ENCODE data around the gene CENPF. TPM values are rescaled to one million over a fixed set of nuclear protein-coding genes. Genes with fewer than 3 reads are reported as not detected.

CENPF gene
- total RNA-seq, 1 experiment from 2014 or later, result 113 TPM

DNA sequence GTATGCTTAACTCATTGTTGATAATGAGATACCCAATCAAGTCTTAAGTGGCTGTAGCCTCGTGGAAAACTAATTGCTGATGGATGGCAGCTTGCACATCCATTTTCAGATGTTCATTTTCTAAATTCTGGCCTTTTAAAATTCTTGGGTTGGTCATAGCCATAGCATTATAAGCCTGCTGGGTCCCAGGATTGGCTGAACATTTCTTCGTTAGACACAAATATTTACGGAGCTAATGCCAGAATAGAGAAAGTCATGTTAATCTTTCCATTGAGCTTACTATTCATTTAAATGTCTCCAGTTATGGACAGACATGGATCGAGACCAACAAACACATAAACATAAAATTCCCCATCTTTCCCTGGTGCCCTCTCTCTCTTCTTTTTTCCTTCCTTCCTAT lies 32.5 kb downstream of the CENPF start:
- no peak overlapping the region for H3K27ac ChIP-seq (ENCODE audit: insufficient read length, low read depth, low read length)
- H4K5ac ChIP-seq (ENCODE audit: insufficient read length, low read depth, low read length), result no peak overlapping the region
- no peaks in the 10 kb centered on the region for H3K79me2 ChIP-seq (ENCODE audit: insufficient read depth, low read length)
- no peak overlapping the region for H3K4ac ChIP-seq (ENCODE audit: low read depth, low read length)
- no peaks in the 10 kb centered on the region for H3K27me3 ChIP-seq (ENCODE audit: insufficient read depth, low read length)
- H2BK5ac ChIP-seq (ENCODE audit: insufficient read length, low read length), result no peak overlapping the region
- no peak for TF ChIP-seq CTCF (conservative IDR thresholded peaks at IDR 0.05)
- no peak overlapping the region for H4K91ac ChIP-seq (ENCODE audit: insufficient read length, low read depth, low read length)
- H2BK15ac ChIP-seq (ENCODE audit: low read depth, low read length), result no peak overlapping the region
- H4K20me1 ChIP-seq (ENCODE audit: control insufficient read depth, insufficient read depth, insufficient read length), result no peaks in the 10 kb centered on the region
- H3K23me2 ChIP-seq (ENCODE audit: insufficient read length, low read depth, low read length, poor library complexity, severe bottlenecking), result no peaks in the 10 kb centered on the region
- H4K8ac ChIP-seq (replicated peaks; ENCODE audit: insufficient read length, low read depth, low read length), result no peak overlapping the region
- H2AFZ ChIP-seq (ENCODE audit: low read length), result no peak overlapping the region
- WGBS (ENCODE audit: extremely low coverage, insufficient read length, low lambda C conversion rate), result no CpG with 5 or more reads among the region's 4 CpGs
- no peaks in the 10 kb centered on the region for H3K79me1 ChIP-seq (ENCODE audit: insufficient read depth, low read depth, low read length, poor library complexity, severe bottlenecking)
- H3K9me3 Mint-ChIP-seq, result no peaks in the 10 kb centered on the region
- no peaks in the 10 kb centered on the region for H3K9me3 ChIP-seq (ENCODE audit: control insufficient read depth, low read depth, low read length)
- no peak overlapping the region for H3K56ac ChIP-seq (ENCODE audit: insufficient read length, low read depth, low read length)
- no peak overlapping the region for H3T11ph ChIP-seq (ENCODE audit: low read length)
- no peak overlapping the region for H3K27ac Mint-ChIP-seq
- H3K4me1 ChIP-seq (ENCODE audit: insufficient read depth, low read length), result no peaks in the 10 kb centered on the region
- H2BK20ac ChIP-seq (ENCODE audit: low read depth, low read length, poor library complexity, severe bottlenecking), result no peak overlapping the region
- no peak for DNase-seq
- no peak overlapping the region for H3K4me2 ChIP-seq (ENCODE audit: insufficient read depth, insufficient read length, low read length)
- no peak overlapping the region for H2AK5ac ChIP-seq (ENCODE audit: insufficient read length, low read length)
- no peak overlapping the region for H3K18ac ChIP-seq (ENCODE audit: insufficient read length, low read depth, low read length)
- no peak overlapping the region for H3K4me3 Mint-ChIP-seq
- H2BK12ac ChIP-seq (ENCODE audit: insufficient read length, low read depth, low read length), result no peak overlapping the region
- H3K14ac ChIP-seq (ENCODE audit: insufficient read depth, low read length), result no peak overlapping the region
- H3K36me3 Mint-ChIP-seq (ENCODE audit: insufficient read depth in 1 of 3, low read depth in 3 of 3), result peaks cover 47 to 51% (median 50%) of the 10 kb centered on the region in 3 experiments
- H3K27me3 Mint-ChIP-seq (ENCODE audit: low read depth), result no peaks in the 10 kb centered on the region
- H3K9ac ChIP-seq (ENCODE audit: extremely low read depth, insufficient read length, low read length), result no peak overlapping the region
- H3K4me1 Mint-ChIP-seq, result 0 out of 4 replicates have a peak, but pooled peaks cover 0 to 3% of the 10 kb centered on the region in 2 experiments
- no peak overlapping the region for H3K23ac ChIP-seq (ENCODE audit: insufficient read length, low read depth, low read length)
- H2BK120ac ChIP-seq (ENCODE audit: low read depth, low read length, poor library complexity, severe bottlenecking), result no peak overlapping the region

Measured in H9 (cell line).